Measurements from ENCODE around the gene ZNF778. TPM values are rescaled to one million over a fixed set of nuclear protein-coding genes. Genes with fewer than 3 reads are reported as not detected.

ZNF778 gene
- total and polyA plus RNA-seq, 4 donors, result 10.7 to 14.1 (median 11.3) TPM

- WGBS (ENCODE audit: insufficient coverage), result 89% methylated on average over 19 of the region's 30 CpGs
These were observed 57.2 kb downstream of the ZNF778 start for GRCh38 chr16:89274561-89275283.

GRCh38 chr16:89275284-89275584 is 57.7 kb downstream of the ZNF778 start:
- H3K4me1 ChIP-seq (ENCODE audit: control insufficient read depth, insufficient read depth, low read length), result peaks cover 4% of the 10 kb centered on the region
- H3K9me3 ChIP-seq (ENCODE audit: control insufficient read depth, insufficient read depth, low read length), result no peaks in the 10 kb centered on the region
- DNase-seq (ENCODE audit: low read depth in 4 of 6, low spot score in 6 of 6), result no peak
- WGBS (ENCODE audit: insufficient coverage), result 96% methylated on average over 11 of the region's 11 CpGs
- H3K27me3 ChIP-seq (ENCODE audit: control insufficient read depth, insufficient read depth, low read length), result no peaks in the 10 kb centered on the region
- no peak overlapping the region for H3K27ac ChIP-seq (ENCODE audit: low read depth, low read length)
- peaks cover 88% of the 10 kb centered on the region for H3K36me3 ChIP-seq (ENCODE audit: control insufficient read depth, insufficient read depth, low read length)
- no peak overlapping the region for H3K4me3 ChIP-seq (ENCODE audit: low read depth, low read length)

More at GRCh38 chr16:89274561-89275283, 57.2 kb downstream of the ZNF778 start:
- Histone ChIP-seq H3K4me3 (ENCODE audit: low read depth, low read length) (no peak overlapping the region), H3K27ac (ENCODE audit: low read depth, low read length) (no peak overlapping the region), H3K9me3 (ENCODE audit: control insufficient read depth, insufficient read depth, low read length) (no peaks in the 10 kb centered on the region), H3K4me1 (ENCODE audit: control insufficient read depth, insufficient read depth, low read length) (peaks cover 4% of the 10 kb centered on the region), H3K27me3 (ENCODE audit: control insufficient read depth, insufficient read depth, low read length) (no peaks in the 10 kb centered on the region), H3K36me3 (ENCODE audit: control insufficient read depth, insufficient read depth, low read length) (peaks cover 88% of the 10 kb centered on the region)
- no peak for DNase-seq (ENCODE audit: low read depth in 4 of 6, low spot score in 6 of 6)

GRCh38 chr16:89275837-89276720 is 58.6 kb downstream of the ZNF778 start:
- no peak overlapping the region for H3K27ac ChIP-seq (ENCODE audit: low read depth, low read length)
- no peak for DNase-seq (ENCODE audit: low read depth in 4 of 6, low spot score in 6 of 6)

GRCh38 chr16:89277049-89277448 is 59.5 kb downstream of the ZNF778 start:
- no peaks in the 10 kb centered on the region for H3K27me3 ChIP-seq (ENCODE audit: control insufficient read depth, insufficient read depth, low read length)
- H3K4me3 ChIP-seq (ENCODE audit: low read depth, low read length), result no peak overlapping the region
- DNase-seq (ENCODE audit: low read depth in 4 of 6, low spot score in 6 of 6), result no peak
- H3K36me3 ChIP-seq (ENCODE audit: control insufficient read depth, insufficient read depth, low read length), result peaks cover 91% of the 10 kb centered on the region
- peaks cover 4% of the 10 kb centered on the region for H3K4me1 ChIP-seq (ENCODE audit: control insufficient read depth, insufficient read depth, low read length)
- 92% methylated on average over 4 of the region's 9 CpGs for WGBS (ENCODE audit: insufficient coverage)
- H3K27ac ChIP-seq (ENCODE audit: low read depth, low read length), result no peak overlapping the region
- no peaks in the 10 kb centered on the region for H3K9me3 ChIP-seq (ENCODE audit: control insufficient read depth, insufficient read depth, low read length)

More at GRCh38 chr16:89275837-89276720, 58.6 kb downstream of the ZNF778 start:
- Histone ChIP-seq H3K36me3 (ENCODE audit: control insufficient read depth, insufficient read depth, low read length) (peaks cover 88% of the 10 kb centered on the region), H3K27me3 (ENCODE audit: control insufficient read depth, insufficient read depth, low read length) (no peaks in the 10 kb centered on the region), H3K4me1 (ENCODE audit: control insufficient read depth, insufficient read depth, low read length) (peaks cover 4% of the 10 kb centered on the region), H3K9me3 (ENCODE audit: control insufficient read depth, insufficient read depth, low read length) (no peaks in the 10 kb centered on the region), H3K4me3 (ENCODE audit: low read depth, low read length) (no peak overlapping the region)
- 96% methylated on average over 39 of the region's 39 CpGs for WGBS (ENCODE audit: insufficient coverage)

DNA sequence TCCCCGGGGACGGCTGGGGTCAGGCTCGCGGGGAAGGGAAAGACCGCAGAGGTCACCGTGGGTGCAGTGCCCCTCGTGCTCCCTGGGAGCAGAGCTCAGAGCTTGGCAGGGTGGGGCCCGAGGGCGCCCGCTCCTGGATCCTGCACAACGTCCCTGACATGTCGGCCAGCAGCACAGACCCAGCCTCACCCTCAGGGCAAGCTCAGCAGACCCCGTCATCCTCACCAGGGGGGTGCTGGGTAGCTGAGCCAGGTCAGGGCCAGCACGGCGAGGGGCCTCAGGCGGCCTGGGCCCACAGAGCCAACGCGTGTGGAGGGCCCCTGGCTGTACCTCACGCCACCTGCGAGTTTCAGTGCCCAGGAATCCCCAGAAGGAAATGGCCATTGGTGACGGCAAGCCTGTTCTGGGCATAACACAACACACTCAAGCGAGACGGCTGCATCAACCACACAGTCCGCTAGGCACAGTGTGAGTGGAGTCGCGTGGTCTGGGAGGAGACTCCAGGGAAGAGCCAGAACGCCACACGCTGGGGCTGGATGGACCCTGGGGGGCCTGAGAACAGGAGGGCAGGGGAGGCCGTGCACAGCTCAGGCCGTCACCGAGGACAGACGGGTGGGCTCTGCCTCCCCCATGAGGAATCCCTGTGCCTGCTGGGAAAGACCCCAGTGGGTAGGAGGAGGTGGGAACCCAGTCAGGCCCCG is 60.3 kb downstream of the ZNF778 start:
- no peak overlapping the region for H3K27ac ChIP-seq (ENCODE audit: low read depth, low read length)
- peaks cover 93% of the 10 kb centered on the region for H3K36me3 ChIP-seq (ENCODE audit: control insufficient read depth, insufficient read depth, low read length)
- H3K9me3 ChIP-seq (ENCODE audit: control insufficient read depth, insufficient read depth, low read length), result no peaks in the 10 kb centered on the region
- no peak for DNase-seq (ENCODE audit: low read depth in 4 of 6, low spot score in 6 of 6)
- H3K27me3 ChIP-seq (ENCODE audit: control insufficient read depth, insufficient read depth, low read length), result no peaks in the 10 kb centered on the region
- peaks cover 4% of the 10 kb centered on the region for H3K4me1 ChIP-seq (ENCODE audit: control insufficient read depth, insufficient read depth, low read length)
- H3K4me3 ChIP-seq (ENCODE audit: low read depth, low read length), result no peak overlapping the region
- 80% methylated on average over 33 of the region's 33 CpGs for WGBS (ENCODE audit: insufficient coverage)

DNA sequence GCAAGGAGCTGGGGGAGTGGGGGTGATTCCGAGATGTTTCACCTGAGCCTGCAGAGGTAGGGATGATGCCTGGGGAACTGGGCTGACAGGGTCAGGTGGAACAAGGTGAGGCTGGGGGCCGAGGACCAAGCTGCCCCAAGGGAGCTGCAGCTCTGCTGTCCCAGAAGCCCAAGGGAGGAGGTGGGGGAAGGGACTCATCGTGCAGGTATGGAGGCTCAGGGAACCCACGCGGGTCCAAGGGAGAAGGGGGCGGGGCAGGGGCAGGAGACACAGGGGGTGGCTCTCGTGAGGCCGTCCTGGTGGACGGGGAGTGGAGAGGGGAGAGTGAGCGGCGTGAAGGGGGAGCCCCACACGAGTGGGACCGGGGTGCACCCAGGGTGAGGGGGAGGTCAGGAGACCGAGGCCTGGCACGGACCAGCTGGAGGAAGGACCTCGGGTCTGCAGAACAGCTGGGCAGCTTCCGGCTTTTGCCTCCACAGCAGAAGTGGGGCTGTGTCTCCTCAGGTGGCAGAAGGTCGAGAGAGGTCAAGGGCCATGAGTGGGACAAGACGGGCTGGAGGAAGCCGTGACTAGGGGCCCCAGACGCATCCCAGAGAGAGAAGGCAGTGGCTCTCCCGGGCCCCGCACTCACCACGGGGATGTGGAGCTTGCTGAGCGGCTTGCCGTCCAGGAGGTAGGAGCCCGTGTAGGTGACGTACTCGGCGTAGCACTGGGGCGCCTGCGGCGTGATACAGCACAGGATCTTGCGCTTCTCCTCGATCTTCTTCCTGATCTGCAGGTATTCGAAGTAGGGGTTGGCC is 61.1 kb downstream of the ZNF778 start:
- Histone ChIP-seq H3K27ac (ENCODE audit: low read depth, low read length) (no peak overlapping the region), H3K27me3 (ENCODE audit: control insufficient read depth, insufficient read depth, low read length) (no peaks in the 10 kb centered on the region), H3K4me1 (ENCODE audit: control insufficient read depth, insufficient read depth, low read length) (peaks cover 4% of the 10 kb centered on the region), H3K9me3 (ENCODE audit: control insufficient read depth, insufficient read depth, low read length) (no peaks in the 10 kb centered on the region), H3K36me3 (ENCODE audit: control insufficient read depth, insufficient read depth, low read length) (peaks cover 93% of the 10 kb centered on the region), H3K4me3 (ENCODE audit: low read depth, low read length) (no peak overlapping the region)
- DNase-seq (ENCODE audit: low read depth in 4 of 6, low spot score in 6 of 6), result no peak
- 93% methylated on average over 35 of the region's 36 CpGs for WGBS (ENCODE audit: insufficient coverage)

GRCh38 chr16:89279666-89280481 is 62.4 kb downstream of the ZNF778 start:
- Histone ChIP-seq H3K27ac (ENCODE audit: low read depth, low read length) (no peak overlapping the region), H3K27me3 (ENCODE audit: control insufficient read depth, insufficient read depth, low read length) (no peaks in the 10 kb centered on the region), H3K4me1 (ENCODE audit: control insufficient read depth, insufficient read depth, low read length) (peaks cover 4% of the 10 kb centered on the region), H3K4me3 (ENCODE audit: low read depth, low read length) (no peak overlapping the region), H3K9me3 (ENCODE audit: control insufficient read depth, insufficient read depth, low read length) (no peaks in the 10 kb centered on the region), H3K36me3 (ENCODE audit: control insufficient read depth, insufficient read depth, low read length) (peaks cover 87% of the 10 kb centered on the region)
- DNase-seq (ENCODE audit: low read depth in 4 of 6, low spot score in 6 of 6), result no peak
- WGBS (ENCODE audit: insufficient coverage), result 96% methylated on average over 65 of the region's 65 CpGs

- Histone ChIP-seq H3K36me3 (ENCODE audit: control insufficient read depth, insufficient read depth, low read length) (peaks cover 87% of the 10 kb centered on the region), H3K27ac (ENCODE audit: low read depth, low read length) (no peak overlapping the region), H3K4me1 (ENCODE audit: control insufficient read depth, insufficient read depth, low read length) (peaks cover 4% of the 10 kb centered on the region), H3K4me3 (ENCODE audit: low read depth, low read length) (no peak overlapping the region), H3K27me3 (ENCODE audit: control insufficient read depth, insufficient read depth, low read length) (no peaks in the 10 kb centered on the region), H3K9me3 (ENCODE audit: control insufficient read depth, insufficient read depth, low read length) (no peaks in the 10 kb centered on the region)
- no peak for DNase-seq (ENCODE audit: low read depth in 4 of 6, low spot score in 6 of 6)
- 95% methylated on average over 42 of the region's 44 CpGs for WGBS (ENCODE audit: insufficient coverage)
These were observed 63.2 kb downstream of the ZNF778 start for GRCh38 chr16:89280546-89281188.

Measured in spinal cord (tissue), 10 donors.